ENCODE measurements around the gene RBP5.
A peak's percentile ranks its signal among the peaks of the same experiment; 100 is the strongest.

The RBP5 gene

GRCh38 chr12:7150356-7150755 is 21.7 kb upstream of the RBP5 start:
- no peak for DNase-seq (ENCODE audit: low read depth, low spot score)
- H3K4me3 ChIP-seq (ENCODE audit: low read length) = no peak overlapping the region

- no peak overlapping the region for H3K4me3 ChIP-seq (ENCODE audit: low read length)
- no peak for DNase-seq (ENCODE audit: low read depth, low spot score)
Observed at GRCh38 chr12:7146906-7147305, 18.2 kb upstream of the RBP5 start.

GRCh38 chr12:7146228-7146627 is 17.5 kb upstream of the RBP5 start:
- H3K4me3 ChIP-seq (ENCODE audit: low read length) = no peak overlapping the region
- DNase-seq (ENCODE audit: low read depth, low spot score) = no peak

- DNase-seq (ENCODE audit: low read depth, low spot score) = no peak
- no peak overlapping the region for H3K4me3 ChIP-seq (ENCODE audit: low read length)
Observed at GRCh38 chr12:7145671-7146070, 17.0 kb upstream of the RBP5 start.

- DNase-seq (ENCODE audit: low read depth, low spot score) = peak; percentile 28
- no peak overlapping the region for H3K4me3 ChIP-seq (ENCODE audit: low read length)
Observed at GRCh38 chr12:7144414-7145120, 15.9 kb upstream of the RBP5 start.

- DNase-seq (ENCODE audit: low read depth, low spot score) = no peak
- H3K4me3 ChIP-seq (ENCODE audit: low read length) = no peak overlapping the region
Observed at GRCh38 chr12:7143564-7143963, 14.9 kb upstream of the RBP5 start.

GRCh38 chr12:7142809-7143465 is 14.2 kb upstream of the RBP5 start:
- no peak overlapping the region for H3K4me3 ChIP-seq (ENCODE audit: low read length)
- DNase-seq (ENCODE audit: low read depth, low spot score) = no peak

GRCh38 chr12:7142056-7142644 is 13.5 kb upstream of the RBP5 start:
- no peak overlapping the region for H3K4me3 ChIP-seq (ENCODE audit: low read length)
- peak; percentile 49 for DNase-seq (ENCODE audit: low read depth, low spot score)

- H3K4me3 ChIP-seq (ENCODE audit: low read length) = no peak overlapping the region
- no peak for DNase-seq (ENCODE audit: low read depth, low spot score)
Observed at GRCh38 chr12:7141351-7142005, 12.8 kb upstream of the RBP5 start.

GRCh38 chr12:7139200-7139599 is 10.5 kb upstream of the RBP5 start:
- DNase-seq (ENCODE audit: low read depth, low spot score) = no peak
- no peak overlapping the region for H3K4me3 ChIP-seq (ENCODE audit: low read length)

- no peak for DNase-seq (ENCODE audit: low read depth, low spot score)
- H3K4me3 ChIP-seq (ENCODE audit: low read length) = no peak overlapping the region
Observed at GRCh38 chr12:7137908-7138307, 9.2 kb upstream of the RBP5 start.

- no peak overlapping the region for H3K4me3 ChIP-seq (ENCODE audit: low read length)
- no peak for DNase-seq (ENCODE audit: low read depth, low spot score)
Observed at GRCh38 chr12:7136676-7137075, 8.0 kb upstream of the RBP5 start.

GRCh38 chr12:7136071-7136470 is 7.4 kb upstream of the RBP5 start:
- no peak for DNase-seq (ENCODE audit: low read depth, low spot score)

GRCh38 chr12:7134396-7135166 is 5.9 kb upstream of the RBP5 start:
- no peak overlapping the region for H3K4me3 ChIP-seq (ENCODE audit: low read length)
- no peak for DNase-seq (ENCODE audit: low read depth, low spot score)

More at GRCh38 chr12:7136071-7136470, 7.4 kb upstream of the RBP5 start:
- H3K4me3 ChIP-seq (ENCODE audit: low read length) = no peak overlapping the region

- peak; percentile 55 for DNase-seq (ENCODE audit: low read depth, low spot score)
Observed at GRCh38 chr12:7131502-7131866, 2.8 kb upstream of the RBP5 start.

GRCh38 chr12:7130701-7131501 is 2.2 kb upstream of the RBP5 start:
- H3K4me3 ChIP-seq (ENCODE audit: low read length) = peak overlapping the region; percentile 88
- DNase-seq (ENCODE audit: low read depth, low spot score) = no peak

More at GRCh38 chr12:7131502-7131866, 2.8 kb upstream of the RBP5 start:
- H3K4me3 ChIP-seq (ENCODE audit: low read length) = peak overlapping the region; percentile 88

- peak within 1 kb of the TSS; percentile 88 for H3K4me3 ChIP-seq (ENCODE audit: low read length)
- peak; percentile 76 for DNase-seq (ENCODE audit: low read depth, low spot score)
Observed at GRCh38 chr12:7129872-7130691, 1.4 kb upstream of the RBP5 start, which contains the start of gene CLSTN3. CLSTN3 (plus strand) TSS chr12:7130371; CDS start chr12:7130649, 278 bp downstream.

All from Jurkat, Clone E6-1 (cell line).